MCF 10A (cell line): ENCODE results near the gene IL21. TPM values are rescaled to one million over a fixed set of nuclear protein-coding genes. Genes with fewer than 3 reads are reported as not detected.
A peak's percentile ranks its signal among the peaks of the same experiment; 100 is the strongest.

ENCODE experiments used
- BruUV-seq: library from RNA; stranded (reverse); fragments of 400-500 nt; replicated peaks from 2 replicates; lab custom pipeline; 2021; lab: Mats Ljungman, UMichigan
- CTCF ChIA-PET: fragments of 300-600 bp; sonication (Branson Sonifier 250); formaldehyde crosslinking; extraction: SDS; loops from one replicate; lab custom pipeline; 2021; ENCODE audit warnings: antibody characterized with exemption, inconsistent platforms; lab: Yijun Ruan, JAX
- POLR2A ChIA-PET: fragments of 300-600, 350-650 bp; sonication (Branson Sonifier 250); formaldehyde crosslinking; extraction: SDS; loops from one replicate; lab custom pipeline; 2020; ENCODE audit warnings: antibody characterized with exemption, inconsistent platforms; lab: Yijun Ruan, JAX
- DNase-seq: peaks from one replicate; pipeline ENCODE4 v3.0.0-alpha.2; 2018; ENCODE audit not compliant: unreplicated experiment
- H3K27ac Mint-ChIP-seq: one replicate; pipeline ENCODE4 v1.8.0; 2022; ENCODE audit warnings: mild to moderate bottlenecking, low read depth, mixed read lengths; ENCODE audit not compliant: unreplicated experiment
- H3K27me3 Mint-ChIP-seq: one replicate; pipeline ENCODE4 v1.8.0; 2022; ENCODE audit warnings: mixed read lengths; ENCODE audit not compliant: insufficient read depth, unreplicated experiment
- H3K36me3 Mint-ChIP-seq: one replicate; pipeline ENCODE4 v1.8.0; 2022; ENCODE audit warnings: mild to moderate bottlenecking, moderate library complexity, mixed read lengths; ENCODE audit not compliant: insufficient read depth, unreplicated experiment
- H3K4me1 Mint-ChIP-seq: one replicate; pipeline ENCODE4 v1.8.0; 2022; ENCODE audit warnings: mixed read lengths; ENCODE audit not compliant: insufficient read depth, unreplicated experiment
- H3K4me3 Mint-ChIP-seq: one replicate; pipeline ENCODE4 v1.8.0; 2022; ENCODE audit warnings: mild to moderate bottlenecking, moderate library complexity, mixed read lengths; ENCODE audit not compliant: unreplicated experiment
- H3K9me3 Mint-ChIP-seq: one replicate; pipeline ENCODE4 v1.8.0; 2022; ENCODE audit warnings: mixed read lengths; ENCODE audit not compliant: unreplicated experiment
- intact Hi-C: fragments of 100-400 bp; cut with micrococcal nuclease; formaldehyde crosslinking; loops from 2 replicates; pipeline ENCODE4 v1.14.1; 2022
- total RNA-seq: library from RNA; stranded (reverse); gene quantifications from 2 replicates; pipeline ENCODE4 v1.2.3, GENCODE V29; 2022
- TF ChIP-seq, protein P1 (sequence below): fragments of 200-600 bp; IDR thresholded peaks from one replicate; pipeline ENCODE4 v1.8.0; 2022; ENCODE audit warnings: antibody characterized with exemption, mild to moderate bottlenecking; ENCODE audit not compliant: unreplicated experiment

Gene IL21
- total RNA-seq, 1 experiment from 2014 or later, result not detected

DNA sequence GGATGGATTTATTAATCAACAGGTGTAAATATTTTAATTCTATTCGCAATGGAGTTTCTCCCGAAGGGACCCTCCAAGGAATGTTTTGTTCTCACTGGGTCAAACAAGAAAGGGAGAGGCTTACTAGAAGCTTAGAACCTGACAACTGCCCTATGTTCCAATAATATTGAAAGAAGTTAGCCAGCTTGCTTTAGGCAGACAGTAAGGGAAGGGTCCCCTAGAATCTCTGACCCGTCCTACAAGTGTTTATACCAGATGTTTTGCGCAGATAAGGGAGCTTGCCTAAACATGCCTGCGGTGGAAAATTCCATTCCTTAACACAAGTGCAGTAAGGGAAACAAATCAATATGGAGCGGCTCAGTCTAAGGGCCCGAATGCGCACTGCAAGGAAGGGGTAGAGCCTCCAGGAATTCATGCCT lies 17.7 kb downstream of the IL21 start:
- H3K4me1 Mint-ChIP-seq, result no peaks in the 10 kb centered on the region
- H3K4me3 Mint-ChIP-seq, result no peak overlapping the region
- no peak overlapping the region for H3K27ac Mint-ChIP-seq
- intact Hi-C loops, result loop anchor here (5.0 to 10.0 kb wide), 3 partner anchors 49 to 492 kb away; partner anchors contain the start of gene BBS12
- H3K27me3 Mint-ChIP-seq, result peaks cover 18% of the 10 kb centered on the region
- no peak for DNase-seq
- no peaks in the 10 kb centered on the region for H3K9me3 Mint-ChIP-seq
- TF ChIP-seq, protein P1, sequence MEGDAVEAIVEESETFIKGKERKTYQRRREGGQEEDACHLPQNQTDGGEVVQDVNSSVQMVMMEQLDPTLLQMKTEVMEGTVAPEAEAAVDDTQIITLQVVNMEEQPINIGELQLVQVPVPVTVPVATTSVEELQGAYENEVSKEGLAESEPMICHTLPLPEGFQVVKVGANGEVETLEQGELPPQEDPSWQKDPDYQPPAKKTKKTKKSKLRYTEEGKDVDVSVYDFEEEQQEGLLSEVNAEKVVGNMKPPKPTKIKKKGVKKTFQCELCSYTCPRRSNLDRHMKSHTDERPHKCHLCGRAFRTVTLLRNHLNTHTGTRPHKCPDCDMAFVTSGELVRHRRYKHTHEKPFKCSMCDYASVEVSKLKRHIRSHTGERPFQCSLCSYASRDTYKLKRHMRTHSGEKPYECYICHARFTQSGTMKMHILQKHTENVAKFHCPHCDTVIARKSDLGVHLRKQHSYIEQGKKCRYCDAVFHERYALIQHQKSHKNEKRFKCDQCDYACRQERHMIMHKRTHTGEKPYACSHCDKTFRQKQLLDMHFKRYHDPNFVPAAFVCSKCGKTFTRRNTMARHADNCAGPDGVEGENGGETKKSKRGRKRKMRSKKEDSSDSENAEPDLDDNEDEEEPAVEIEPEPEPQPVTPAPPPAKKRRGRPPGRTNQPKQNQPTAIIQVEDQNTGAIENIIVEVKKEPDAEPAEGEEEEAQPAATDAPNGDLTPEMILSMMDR, result no peak
- no peaks in the 10 kb centered on the region for H3K36me3 Mint-ChIP-seq
- ChIA-PET POLR2A (interaction anchor here (0.7 to 2.2 kb wide), 11 partner anchors 10 to 328 kb away, joined by 3 to 11 read pairs (median 4); partner anchors contain the start of gene NUDT6), CTCF (interaction anchor here (0.5 to 4.3 kb wide), 41 partner anchors 8 to 1015 kb away, joined by 3 to 111 read pairs (median 5); partner anchors contain the start of gene BBS12)
- no TSS peak for BruUV-seq

DNA sequence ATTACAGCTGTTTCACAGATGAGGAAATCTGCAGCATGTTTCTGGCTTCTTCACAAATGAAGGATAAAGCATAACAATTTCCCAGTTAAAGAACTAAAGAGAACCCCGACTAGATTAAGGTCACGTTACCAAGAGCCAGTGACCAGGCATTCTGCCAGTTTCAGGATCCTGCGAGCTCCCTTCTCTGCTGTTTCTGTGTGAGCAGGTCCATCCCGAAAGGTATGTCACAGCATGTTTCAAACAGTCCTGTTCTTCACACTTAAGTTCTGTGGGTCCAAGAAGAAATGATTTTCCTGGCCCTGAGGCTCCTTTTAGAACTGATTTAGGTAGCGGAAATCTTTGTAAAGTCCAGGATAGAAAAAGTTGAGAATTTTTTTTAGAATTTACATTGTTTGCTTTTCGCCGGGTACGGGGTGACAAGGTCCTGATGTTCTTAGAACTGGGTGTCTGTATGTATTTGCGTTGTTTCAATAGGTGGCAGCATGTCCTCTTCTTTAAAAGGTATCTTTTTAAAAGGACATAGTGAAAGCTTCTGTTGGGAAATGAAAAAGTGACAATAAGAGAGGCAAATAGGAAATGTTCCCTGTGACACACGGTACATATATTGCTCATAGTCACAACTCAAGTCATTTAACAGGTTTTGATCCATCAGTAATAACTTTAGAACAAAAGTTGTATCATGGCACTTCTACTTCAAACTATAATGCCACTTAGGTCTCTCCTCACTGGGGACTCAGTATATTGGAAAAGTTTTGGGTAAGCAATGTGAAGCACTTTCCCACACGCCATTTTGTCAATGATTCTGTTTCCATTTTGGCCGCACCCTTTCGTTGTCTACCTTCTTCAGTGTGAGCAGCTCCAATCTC lies 18.4 kb downstream of the IL21 start:
- Mint-ChIP-seq H3K4me3 (peak overlapping the region; percentile 47), H3K9me3 (no peaks in the 10 kb centered on the region), H3K27ac (no peak overlapping the region), H3K27me3 (peaks cover 18% of the 10 kb centered on the region), H3K36me3 (no peaks in the 10 kb centered on the region), H3K4me1 (no peaks in the 10 kb centered on the region)
- POLR2A ChIA-PET, result interaction anchor here (0.7 to 2.2 kb wide), 18 partner anchors 9 to 328 kb away, joined by 3 to 11 read pairs (median 4); partner anchors contain the start of genes BBS12 and NUDT6
- intact Hi-C loops, result loop anchor here (1.0 to 10.0 kb wide), 6 partner anchors 50 to 492 kb away; partner anchors contain the start of gene BBS12
- TF ChIP-seq, protein P1, result peak; percentile 43
- CTCF ChIA-PET, result interaction anchor here (0.6 to 4.3 kb wide), 60 partner anchors 9 to 1016 kb away, joined by 3 to 111 read pairs (median 4); partner anchors contain the start of gene BBS12
- no TSS peak for BruUV-seq
- peak; percentile 59 for DNase-seq

DNA sequence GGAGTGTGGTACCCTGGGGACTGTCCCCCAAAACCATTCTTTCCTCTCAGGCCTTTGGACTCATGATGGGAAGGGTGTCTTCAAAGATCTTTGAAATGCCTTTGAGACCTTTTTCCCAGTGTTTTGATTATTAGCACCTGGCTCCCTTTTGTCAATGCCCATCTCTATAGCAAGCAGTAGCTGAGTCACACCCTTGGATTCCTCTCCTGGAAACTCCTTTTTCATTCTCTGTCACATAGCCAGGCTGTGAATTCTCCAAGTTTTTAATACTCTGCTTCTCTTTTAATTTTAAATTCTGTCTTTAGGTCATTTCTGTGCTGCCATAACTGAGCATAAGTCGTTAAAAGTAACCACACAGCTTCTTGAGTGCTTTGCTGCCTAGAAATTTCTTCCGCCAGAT lies 29.7 kb downstream of the IL21 start:
- ChIA-PET CTCF (interaction anchor here (0.6 to 1.0 kb wide), 5 partner anchors 11 to 238 kb away, joined by 3 to 5 read pairs (median 3); no protein-coding TSS in a partner anchor), POLR2A (interaction anchor here (1.3 kb wide), 1 partner anchor 109 kb away, joined by 3 read pairs; no protein-coding TSS in a partner anchor)
- no peaks in the 10 kb centered on the region for H3K27me3 Mint-ChIP-seq
- BruUV-seq, result no TSS peak
- intact Hi-C loops, result no loop called here
- no peak for DNase-seq
- no peaks in the 10 kb centered on the region for H3K9me3 Mint-ChIP-seq
- no peak overlapping the region for H3K4me3 Mint-ChIP-seq
- no peaks in the 10 kb centered on the region for H3K4me1 Mint-ChIP-seq
- H3K27ac Mint-ChIP-seq, result no peak overlapping the region
- no peaks in the 10 kb centered on the region for H3K36me3 Mint-ChIP-seq
- TF ChIP-seq, protein P1, result no peak
